Measurements from ENCODE around the gene ATP9A. TPM values are rescaled to one million over a fixed set of nuclear protein-coding genes. Genes with fewer than 3 reads are reported as not detected.

ATP9A gene
- total and polyA plus RNA-seq, 2 of the 8 experiments (the other 6 are each of a cell fraction or from before 2014, with no cell fraction given) = 5.0 to 6.4 TPM

- no peaks in the 10 kb centered on the region for H3K36me3 ChIP-seq (ENCODE audit: control insufficient read depth in 2 of 4, insufficient read depth in 4 of 4, low read length in 3 of 4)
- no peak overlapping the region for H2BK15ac ChIP-seq (ENCODE audit: low read length)
- no peak overlapping the region; the same call in 1 of the 2 replicates for H3K18ac ChIP-seq (ENCODE audit: extremely low read depth, low read length)
- H2BK20ac ChIP-seq (ENCODE audit: low read length) = no peak overlapping the region
- H3K4me3 ChIP-seq (ENCODE audit: extremely low read depth in 1 of 4, insufficient read depth in 2 of 4, low read depth in 3 of 4, low read length in 4 of 4) = no peak overlapping the region
- H4K8ac ChIP-seq (ENCODE audit: extremely low read depth, insufficient read depth, low read length) = no peak overlapping the region
- DNase-seq (ENCODE audit: low read depth in 1 of 2, low spot score in 2 of 2) (no peak), FAIRE-seq (no peak)
- H2BK120ac ChIP-seq (replicated peaks; ENCODE audit: low read depth, low read length) = no peak overlapping the region
- H4K91ac ChIP-seq (replicated peaks; ENCODE audit: insufficient read length, low read length) = peak overlapping the region; percentile 68
- no peaks in the 10 kb centered on the region for H3K9me3 ChIP-seq (ENCODE audit: insufficient read depth in 2 of 2, low read depth in 1 of 2, low read length in 1 of 2)
- no peak for TF ChIP-seq ZNF274 (IDR thresholded peaks at IDR 0.05; ENCODE audit: borderline replicate concordance, extremely low read depth, low read length)
- TF ChIP-seq KDM4A (IDR thresholded peaks at IDR 0.05; ENCODE audit: low read depth, low read length, severe bottlenecking) = no peak
- H3K79me2 ChIP-seq (ENCODE audit: control insufficient read depth in 1 of 2, insufficient read depth in 2 of 2, low read length in 2 of 2) = no peaks in the 10 kb centered on the region
- H3K9ac ChIP-seq (replicated peaks in 1 of 4; ENCODE audit: extremely low read depth in 1 of 4, low read depth in 3 of 4, low read length in 3 of 4) = no peak overlapping the region
- no peak overlapping the region for H3K14ac ChIP-seq (ENCODE audit: insufficient read length)
- 97% methylated on average over 13 of the region's 14 CpGs; no CpG with 5 or more reads in 1 of the 2 experiments for WGBS, 2 experiments (ENCODE audit: extremely low coverage in 1 of 2, insufficient coverage in 1 of 2, insufficient read length in 1 of 2, insufficient replicate concordance in 2 of 2, low coverage in 1 of 2, low lambda C conversion rate in 2 of 2, missing lambda C conversion rate in 1 of 2)
- H4K20me1 ChIP-seq (replicated peaks in 1 of 2; ENCODE audit: control insufficient read depth in 1 of 2, insufficient read depth in 2 of 2, low read length in 2 of 2) = no peaks in the 10 kb centered on the region
- H3K4ac ChIP-seq (replicated peaks; ENCODE audit: insufficient read length, low read depth, low read length) = no peak overlapping the region
- H4K5ac ChIP-seq (ENCODE audit: insufficient read length, low read depth, low read length) = no peak overlapping the region
- ChIA-PET POLR2A (ENCODE audit: partially characterized antibody) (no interaction called here), CTCF (ENCODE audit: partially characterized antibody) (interaction anchor here (0.8 to 1.9 kb wide), 6 partner anchors 9 to 398 kb away, joined by 3 to 5 read pairs (median 3); no protein-coding TSS in a partner anchor)
- H2AK5ac ChIP-seq (ENCODE audit: low read depth, low read length) = no peak overlapping the region
- H2BK5ac ChIP-seq (ENCODE audit: low read depth, low read length) = no peak overlapping the region
- H3K27me3 ChIP-seq (replicated peaks in 1 of 4; ENCODE audit: control insufficient read depth in 3 of 4, extremely low read depth in 1 of 4, insufficient read depth in 3 of 4, low read length in 3 of 4) = no peaks in the 10 kb centered on the region
- H3K79me1 ChIP-seq (ENCODE audit: low read depth, low read length) = no peaks in the 10 kb centered on the region
- H3K4me1 ChIP-seq (replicated peaks in 1 of 4; ENCODE audit: control insufficient read depth in 3 of 4, insufficient read depth in 4 of 4, low read length in 3 of 4) = no peaks in the 10 kb centered on the region
- no peak overlapping the region for H3K23ac ChIP-seq (ENCODE audit: insufficient read length)
- H3K56ac ChIP-seq (replicated peaks; ENCODE audit: insufficient read length, low read depth, low read length) = no peak overlapping the region
- no peak overlapping the region; the same call in 1 of the 2 replicates for H3K27ac ChIP-seq (ENCODE audit: low read depth, low read length)
- H2AFZ ChIP-seq (ENCODE audit: low read length) = no peak overlapping the region
- no peak overlapping the region for H2BK12ac ChIP-seq (ENCODE audit: low read depth, low read length)
- no peak overlapping the region for H3K4me2 ChIP-seq (ENCODE audit: insufficient read depth in 1 of 2, low read depth in 2 of 2, low read length in 2 of 2)
- H3K23me2 ChIP-seq (ENCODE audit: low read depth, low read length) = no peaks in the 10 kb centered on the region; the same call in 1 of the 2 replicates
Observed at GRCh38 chr20:51604851-51605250, 163.3 kb downstream of the ATP9A start.

Measured in H1 (cell line).